ENCODE data around the gene SLC12A2.

DNA sequence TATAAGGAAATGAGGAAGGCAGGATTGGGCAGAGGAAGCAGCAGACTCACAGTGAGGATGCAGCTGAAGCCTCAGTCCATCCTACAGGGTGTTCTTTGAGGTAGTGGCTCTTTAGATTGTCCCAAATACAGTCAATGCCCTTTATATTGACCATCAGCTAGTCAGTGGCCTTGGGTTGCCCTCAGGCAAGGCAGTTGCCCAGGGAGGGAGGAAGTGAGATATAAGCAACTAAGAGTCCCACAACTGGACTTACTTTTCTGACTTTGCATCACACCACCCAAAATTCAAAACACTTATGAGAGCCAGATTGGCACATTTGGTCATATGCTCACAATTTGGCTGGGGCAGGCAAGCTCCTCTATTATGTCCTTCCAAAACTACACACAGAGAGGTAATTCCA is 9.4 kb upstream of the SLC12A2 start:
- TF ChIP-seq, protein P1, sequence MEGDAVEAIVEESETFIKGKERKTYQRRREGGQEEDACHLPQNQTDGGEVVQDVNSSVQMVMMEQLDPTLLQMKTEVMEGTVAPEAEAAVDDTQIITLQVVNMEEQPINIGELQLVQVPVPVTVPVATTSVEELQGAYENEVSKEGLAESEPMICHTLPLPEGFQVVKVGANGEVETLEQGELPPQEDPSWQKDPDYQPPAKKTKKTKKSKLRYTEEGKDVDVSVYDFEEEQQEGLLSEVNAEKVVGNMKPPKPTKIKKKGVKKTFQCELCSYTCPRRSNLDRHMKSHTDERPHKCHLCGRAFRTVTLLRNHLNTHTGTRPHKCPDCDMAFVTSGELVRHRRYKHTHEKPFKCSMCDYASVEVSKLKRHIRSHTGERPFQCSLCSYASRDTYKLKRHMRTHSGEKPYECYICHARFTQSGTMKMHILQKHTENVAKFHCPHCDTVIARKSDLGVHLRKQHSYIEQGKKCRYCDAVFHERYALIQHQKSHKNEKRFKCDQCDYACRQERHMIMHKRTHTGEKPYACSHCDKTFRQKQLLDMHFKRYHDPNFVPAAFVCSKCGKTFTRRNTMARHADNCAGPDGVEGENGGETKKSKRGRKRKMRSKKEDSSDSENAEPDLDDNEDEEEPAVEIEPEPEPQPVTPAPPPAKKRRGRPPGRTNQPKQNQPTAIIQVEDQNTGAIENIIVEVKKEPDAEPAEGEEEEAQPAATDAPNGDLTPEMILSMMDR (conservative IDR thresholded peaks at IDR 0.05 in 1 of 2, IDR thresholded peaks at IDR 0.05 in 1 of 2; ENCODE audit: low read depth in 1 of 2, low read length in 2 of 2), result no peak
- TF ChIP-seq EZH2 (IDR thresholded peaks at IDR 0.05; ENCODE audit: low read length, missing control alignments), result no peak
